A549 (cell line): ENCODE results near the gene HIVEP3. TPM values are rescaled to one million over a fixed set of nuclear protein-coding genes. Genes with fewer than 3 reads are reported as not detected.

Experiments used
- ATAC-seq, 2 experiments: fragments of 200-7000 bp in 1 of 2; fragments of >200 bp in 1 of 2; cut with Nextera tagmentation in 1 of 2; cut with Tn5 transposase in 1 of 2; 3 replicates each; pipeline versions ENCODE4 v1.8.0 to v1.9.1; 2018 to 2020; ENCODE audit warnings: mild to moderate bottlenecking in 1 of 2, moderate library complexity in 1 of 2
- CTCF ChIA-PET: fragments of 300-600 bp; sonication (Branson Sonifier 250); formaldehyde crosslinking; extraction: SDS; loops from one replicate; lab custom pipeline; 2021; ENCODE audit warnings: antibody characterized with exemption, inconsistent platforms; lab: Yijun Ruan, JAX
- POLR2A ChIA-PET: fragments of 350-600 bp; formaldehyde crosslinking; extraction: SDS; loops from one replicate; lab custom pipeline; 2021; ENCODE audit warnings: antibody characterized with exemption, inconsistent platforms; lab: Yijun Ruan, JAX
- DNase-seq, 2 experiments: peaks; one replicate each; pipeline versions ENCODE4 v3.0.0 to v3.0.0-alpha.2; 2011 to 2016; ENCODE audit warnings: low read depth in 1 of 2, low spot score in 1 of 2
- FAIRE-seq: peaks from 2 replicates; lab custom pipeline; 2011; peaks lifted over from hg19 to GRCh38; lab: Jason Lieb, UNC
- H3K27ac ChIP-seq, 2 experiments: fragments of >200 bp; sonication (Bioruptor Twin); formaldehyde crosslinking; 3 replicates each; pipeline ENCODE4 v1.5.1; 2016 to 2017
- H3K4me1 ChIP-seq: fragments of >200 bp; sonication (Bioruptor Twin); formaldehyde crosslinking; 3 replicates; pipeline ENCODE4 v1.6.1; 2016
- H3K4me2 ChIP-seq: fragments of >200 bp; sonication (Bioruptor Twin); formaldehyde crosslinking; 3 replicates; pipeline ENCODE4 v1.6.1; 2016
- H3K4me3 ChIP-seq: fragments of >200 bp; sonication (Bioruptor Twin); formaldehyde crosslinking; 3 replicates; pipeline ENCODE4 v1.5.1; 2016
- H3K9me3 ChIP-seq: fragments of >200 bp; sonication (Bioruptor Twin); formaldehyde crosslinking; 3 replicates; pipeline ENCODE4 v1.6.1; 2016
- CBX8 ChIP-seq: fragments of 200-600 bp; sonication (generic); IDR thresholded peaks from 2 replicates; pipeline ENCODE4 v1.6.1; 2016
- CHD2 ChIP-seq: fragments of 150-350 bp; IDR thresholded peaks from 2 replicates; pipeline ENCODE4 v1.6.1; 2014; ENCODE audit warnings: low read length; ENCODE audit not compliant: partially characterized antibody
- E2F6 ChIP-seq: IDR thresholded peaks from 2 replicates; pipeline ENCODE4 v1.6.1; 2012; ENCODE audit warnings: low read depth, borderline replicate concordance
- EHMT2 ChIP-seq: fragments of 200-600 bp; sonication (generic); IDR thresholded peaks from 2 replicates; pipeline ENCODE4 v1.6.1; 2016; ENCODE audit warnings: antibody characterized with exemption, low read depth, mild to moderate bottlenecking, moderate library complexity
- ELK1 ChIP-seq: fragments of 150-350 bp; IDR thresholded peaks from 2 replicates; pipeline ENCODE4 v1.6.1; 2014; ENCODE audit warnings: low read depth, mild to moderate bottlenecking, low read length
- EP300 ChIP-seq, 2 experiments: fragments of >200 bp; sonication (Bioruptor Twin); formaldehyde crosslinking; IDR thresholded peaks; 2 replicates in 1 of 2; 3 replicates in 1 of 2; pipeline ENCODE4 v1.6.1; 2016 to 2017
- FOSB ChIP-seq: fragments of 250-450 bp; sonication (Bioruptor Pico); IDR thresholded peaks from 2 replicates; pipeline ENCODE4 v1.5.0; 2020; ENCODE audit warnings: mild to moderate bottlenecking, moderate library complexity
- FOXS1 ChIP-seq: fragments of 250-450 bp; sonication (Bioruptor Pico); IDR thresholded peaks from 2 replicates; pipeline ENCODE4 v1.5.0; 2020; ENCODE audit warnings: mild to moderate bottlenecking, moderate library complexity
- HDAC2 ChIP-seq: fragments of 200-600 bp; sonication (generic); IDR thresholded peaks from 2 replicates; pipeline ENCODE4 v1.6.1; 2016
- KDM1A ChIP-seq: fragments of 200-600 bp; sonication (generic); IDR thresholded peaks from 2 replicates; pipeline ENCODE4 v1.6.1; 2016; ENCODE audit warnings: low read depth, mild to moderate bottlenecking
- MAZ ChIP-seq: fragments of 150-350 bp; IDR thresholded peaks from 2 replicates; pipeline ENCODE4 v1.6.1; 2014; ENCODE audit warnings: antibody characterized with exemption, low read depth, low read length, borderline replicate concordance
- MYC ChIP-seq: IDR thresholded peaks from 2 replicates; pipeline ENCODE4 v1.6.1; 2012; ENCODE audit warnings: mild to moderate bottlenecking, inconsistent platforms, low read length, improper control_type of control experiment, borderline replicate concordance
- NFE2L2 ChIP-seq: fragments of 150-350 bp; conservative IDR thresholded peaks from 2 replicates; pipeline ENCODE4 v1.6.1; 2014; ENCODE audit warnings: low read length
- NPAS2 ChIP-seq: fragments of 250-450 bp; sonication (Bioruptor Pico); IDR thresholded peaks from 2 replicates; pipeline ENCODE4 v1.8.0; 2022; ENCODE audit warnings: mild to moderate bottlenecking, moderate library complexity, borderline replicate concordance
- NR3C1 ChIP-seq: fragments of >200 bp; sonication (Bioruptor Twin); formaldehyde crosslinking; IDR thresholded peaks from 3 replicates; pipeline ENCODE4 v1.6.1; 2017
- PBX3 ChIP-seq: IDR thresholded peaks from 2 replicates; pipeline ENCODE4 v1.6.1; 2012
- POLR2A ChIP-seq: IDR thresholded peaks from 2 replicates; pipeline ENCODE4 v1.6.1; 2012; ENCODE audit warnings: mild to moderate bottlenecking, low read length
- RCOR1 ChIP-seq: fragments of 150-350 bp; IDR thresholded peaks from 2 replicates; pipeline ENCODE4 v1.6.1; 2014; ENCODE audit warnings: antibody characterized with exemption, low read length, low read depth
- RNF2 ChIP-seq: fragments of 200-600 bp; sonication (generic); IDR thresholded peaks from 2 replicates; pipeline ENCODE4 v1.6.1; 2016; ENCODE audit warnings: low read depth, mild to moderate bottlenecking, antibody characterized with exemption, moderate library complexity, borderline replicate concordance
- SREBF2 ChIP-seq: fragments of 450-650 bp; IDR thresholded peaks from 2 replicates; pipeline ENCODE4 v1.6.1; 2014; ENCODE audit warnings: mild to moderate bottlenecking, moderate library complexity
- ZNF302 ChIP-seq: fragments of 250-450 bp; sonication (Bioruptor Pico); IDR thresholded peaks from 2 replicates; pipeline ENCODE4 v1.9.0; 2021; ENCODE audit warnings: inconsistent platforms, mild to moderate bottlenecking, moderate library complexity
- WGBS: methylation state at CpG from one replicate; pipeline ENCODE4 v1.1.6; 2017; ENCODE audit errors: missing lambda C conversion rate; 5-methylcytosine and 5-hydroxymethylcytosine counted together
- polyA plus RNA-seq, 4 experiments: library from polyadenylated mRNA; depleted of rRNA in 3 of 4; stranded (reverse); fragments of >200 nt; fragmentation: RNase III in 1 of 4; extraction: RNeasy Plus Mini Kit Qiagen cat#74134 plus additional on column Dnase treatment in 1 of 4; gene quantifications; 2 replicates in 3 of 4; 3 replicates in 1 of 4; pipeline ENCODE4 v1.2.3, GENCODE V29; 2011 to 2017

HIVEP3 gene
- polyA plus RNA-seq, 2 of the 4 experiments (the other 2 are of a cell fraction) = 1.5 to 2.0 TPM

GRCh38 chr1:41496080-41497055, 422.4 kb downstream of the HIVEP3 start (continued):
- no peak for TF ChIP-seq FOSB (CRISPR knock-in tag)
- TF ChIP-seq HDAC2 = no peak
- no peak for TF ChIP-seq MAZ
- no peak for TF ChIP-seq EHMT2
- no peak for TF ChIP-seq NFE2L2
- TF ChIP-seq PBX3 = no peak
- TF ChIP-seq KDM1A = no peak
- no peak for TF ChIP-seq ZNF302 (CRISPR knock-in tag)
- no peak for TF ChIP-seq RNF2

- Histone ChIP-seq H3K4me1 (peaks cover 88% of the 10 kb centered on the region), H3K27ac (peak overlapping the region; percentile 82 to 100)
- FAIRE-seq = no peak
These were observed 423.3 kb downstream of the HIVEP3 start for GRCh38 chr1:41495210-41495948.

More at GRCh38 chr1:41495210-41495948, 423.3 kb downstream of the HIVEP3 start:
- CTCF ChIA-PET = interaction anchor here (0.9 to 5.5 kb wide), 8 partner anchors 9 to 71 kb away, joined by 3 to 45 read pairs (median 4); partner anchors contain the start of gene EDN2
- peak; percentile 19 to 54; a peak in 3 of 6 replicates for ATAC-seq
- TF ChIP-seq EP300 (IDR thresholded peaks at IDR 0.05) (no peak), E2F6 (no peak), CHD2 (no peak), SREBF2 (no peak), RCOR1 (no peak), FOXS1 (no peak), CBX8 (no peak), NPAS2 (CRISPR knock-in tag) (no peak), POLR2A (no peak), ELK1 (no peak), NR3C1 (no peak), RNF2 (no peak), PBX3 (no peak), MYC (no peak)
- TF ChIP-seq, all 56 proteins: peak for 0
- peak in 1 of 2 experiments; percentile 64 for DNase-seq
- WGBS = 62% methylated on average over 13 of the region's 19 CpGs
- POLR2A ChIA-PET = no interaction called here
- Histone ChIP-seq H3K4me2 (peak overlapping the region; percentile 83), H3K4me3 (peak overlapping the region; percentile 33; the same call in 2 of the 3 replicates), H3K9me3 (no peaks in the 10 kb centered on the region)
